ENCODE data around the gene COL5A1. TPM values are rescaled to one million over a fixed set of nuclear protein-coding genes. Genes with fewer than 3 reads are reported as not detected.

COL5A1 gene
- total and polyA plus RNA-seq, 11 donors: 7.6 to 91.3 (median 13.4) TPM

- Histone ChIP-seq H3K36me3 (peaks cover 0 to 60% (median 11%) of the 10 kb centered on the region in 9 donors), H3K27me3 (no peaks in the 10 kb centered on the region), H3K27ac (no peak overlapping the region), H3K4me3 (no peak overlapping the region), H3K4me1 (peaks cover 0 to 30% (median 2%) of the 10 kb centered on the region in 12 donors), H3K9me3 (no peaks in the 10 kb centered on the region)
- 95 to 96% (median 95%) methylated on average over 21 of the region's 21 CpGs for WGBS, 4 donors
- no peak for ATAC-seq
- no peak for DNase-seq
- no peak for TF ChIP-seq POLR2A (IDR thresholded peaks at IDR 0.05)
- TF ChIP-seq, protein P1, sequence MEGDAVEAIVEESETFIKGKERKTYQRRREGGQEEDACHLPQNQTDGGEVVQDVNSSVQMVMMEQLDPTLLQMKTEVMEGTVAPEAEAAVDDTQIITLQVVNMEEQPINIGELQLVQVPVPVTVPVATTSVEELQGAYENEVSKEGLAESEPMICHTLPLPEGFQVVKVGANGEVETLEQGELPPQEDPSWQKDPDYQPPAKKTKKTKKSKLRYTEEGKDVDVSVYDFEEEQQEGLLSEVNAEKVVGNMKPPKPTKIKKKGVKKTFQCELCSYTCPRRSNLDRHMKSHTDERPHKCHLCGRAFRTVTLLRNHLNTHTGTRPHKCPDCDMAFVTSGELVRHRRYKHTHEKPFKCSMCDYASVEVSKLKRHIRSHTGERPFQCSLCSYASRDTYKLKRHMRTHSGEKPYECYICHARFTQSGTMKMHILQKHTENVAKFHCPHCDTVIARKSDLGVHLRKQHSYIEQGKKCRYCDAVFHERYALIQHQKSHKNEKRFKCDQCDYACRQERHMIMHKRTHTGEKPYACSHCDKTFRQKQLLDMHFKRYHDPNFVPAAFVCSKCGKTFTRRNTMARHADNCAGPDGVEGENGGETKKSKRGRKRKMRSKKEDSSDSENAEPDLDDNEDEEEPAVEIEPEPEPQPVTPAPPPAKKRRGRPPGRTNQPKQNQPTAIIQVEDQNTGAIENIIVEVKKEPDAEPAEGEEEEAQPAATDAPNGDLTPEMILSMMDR (IDR thresholded peaks at IDR 0.05): no peak
- intact Hi-C loops (cut with DNase I): no loop called here
Measured at GRCh38 chr9:134764473-134765269, 123.1 kb downstream of the COL5A1 start.

DNA sequence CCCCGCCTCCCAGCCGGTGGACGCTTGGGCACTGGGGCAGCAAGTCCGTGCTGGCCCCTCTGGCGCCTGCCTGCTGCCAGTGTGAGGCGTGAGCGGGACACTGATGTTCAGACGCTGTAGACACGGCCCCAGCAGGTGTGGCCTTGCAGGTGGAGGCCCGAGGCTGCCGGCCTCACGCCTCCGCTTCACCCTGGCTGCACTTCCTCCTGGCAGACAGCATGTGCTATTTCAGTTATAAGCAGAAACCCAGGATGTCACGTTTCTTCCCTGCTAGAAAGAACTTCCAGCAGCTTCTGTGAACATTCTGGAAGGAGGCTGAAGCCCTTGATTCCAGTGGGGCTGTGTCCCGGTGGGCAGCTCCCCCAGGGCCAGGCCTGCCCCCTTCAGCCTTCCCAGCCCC, 124.2 kb downstream of the COL5A1 start:
- intact Hi-C loops (cut with DNase I): no loop called here
- H3K36me3 ChIP-seq: peaks cover 0 to 60% (median 11%) of the 10 kb centered on the region in 9 donors
- H3K4me1 ChIP-seq: peaks cover 0 to 41% (median 4%) of the 10 kb centered on the region in 12 donors
- H3K4me3 ChIP-seq: no peak overlapping the region
- TF ChIP-seq POLR2A (IDR thresholded peaks at IDR 0.05): no peak
- TF ChIP-seq, protein P1 (IDR thresholded peaks at IDR 0.05): no peak
- H3K27ac ChIP-seq: peak overlapping the region in 5 of 12 donors; percentile 5 to 37 (median 13)
- DNase-seq (no peak), ATAC-seq (no peak)
- no peaks in the 10 kb centered on the region for H3K9me3 ChIP-seq
- peaks cover 0 to 4% (median 0%) of the 10 kb centered on the region in 9 donors for H3K27me3 ChIP-seq
- WGBS, 4 donors: 69 to 82% (median 74%) methylated on average over 12 to 15 of the region's 15 CpGs

GRCh38 chr9:134766587-134766986, 125.0 kb downstream of the COL5A1 start:
- TF ChIP-seq POLR2A (IDR thresholded peaks at IDR 0.05): no peak
- TF ChIP-seq, protein P1 (IDR thresholded peaks at IDR 0.05): no peak
- Histone ChIP-seq H3K27ac (no peak overlapping the region), H3K27me3 (peaks cover 0 to 4% (median 0%) of the 10 kb centered on the region in 9 donors), H3K4me1 (peaks cover 0 to 49% (median 7%) of the 10 kb centered on the region in 12 donors), H3K4me3 (no peak overlapping the region), H3K9me3 (no peaks in the 10 kb centered on the region), H3K36me3 (peaks cover 0 to 52% (median 7%) of the 10 kb centered on the region in 9 donors)
- DNase-seq (no peak), ATAC-seq (no peak)
- 83 to 87% (median 84%) methylated on average over 8 of the region's 8 CpGs for WGBS, 4 donors
- intact Hi-C loops (cut with DNase I): no loop called here

DNA sequence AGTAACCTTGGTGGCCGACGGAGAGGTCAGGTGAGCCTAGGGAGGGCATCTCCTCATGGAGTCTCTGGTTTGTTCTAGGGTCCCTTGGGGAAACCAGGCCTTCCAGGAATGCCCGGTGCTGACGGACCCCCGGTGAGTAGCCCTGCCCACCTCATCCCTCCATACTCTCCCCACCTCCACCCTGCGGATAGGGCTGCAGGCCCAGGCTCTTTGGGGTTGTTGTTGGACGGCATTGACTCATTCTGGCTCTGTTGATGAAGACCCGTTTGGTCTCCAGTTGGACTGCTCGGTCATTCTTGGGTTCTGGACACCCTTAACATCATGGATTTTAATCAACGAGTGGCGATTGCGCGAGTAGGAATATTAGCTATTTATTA, 126.7 kb downstream of the COL5A1 start:
- Histone ChIP-seq H3K27ac (peak overlapping the region in 6 of 12 donors; percentile 14 to 59 (median 20)), H3K36me3 (peaks cover 0 to 44% (median 4%) of the 10 kb centered on the region in 9 donors), H3K27me3 (peaks cover 0 to 4% (median 0%) of the 10 kb centered on the region in 9 donors), H3K4me1 (peaks cover 0 to 52% (median 8%) of the 10 kb centered on the region in 12 donors), H3K9me3 (no peaks in the 10 kb centered on the region), H3K4me3 (no peak overlapping the region)
- TF ChIP-seq, protein P1 (IDR thresholded peaks at IDR 0.05): no peak
- TF ChIP-seq POLR2A (IDR thresholded peaks at IDR 0.05): no peak
- peak; percentile 21 to 57 (median 28) for ATAC-seq
- WGBS, 4 donors: 76 to 90% (median 87%) methylated on average over 12 to 13 of the region's 13 CpGs
- intact Hi-C loops (cut with DNase I): no loop called here
- DNase-seq: no peak

Measured in heart left ventricle (tissue), 16 donors.